GM08714 (cell line): ENCODE results near the gene SLC22A7.
"Not testable (repeated sequence)": the region's sequence is repeated elsewhere in the genome, so short reads cannot be mapped to it uniquely, and the experiment has no call there.

ENCODE experiments used
- H3K4me3 ChIP-seq: fragments of 200-500 bp; sonication (Bioruptor generic); 2 replicates; pipeline ENCODE4 v1.5.1; 2014; ENCODE audit warnings: mild to moderate bottlenecking, low read length, inconsistent platforms
- ZNF274 ChIP-seq: IDR thresholded peaks from 2 replicates; pipeline ENCODE4 v1.6.1; 2012; ENCODE audit warnings: mild to moderate bottlenecking, low read depth, low read length

SLC22A7 gene

GRCh38 chr6:43308101-43308989 lies 10.3 kb downstream of the SLC22A7 start, which contains the start of gene CRIP3:
TSS of gene CRIP3 (minus strand) at chr6:43308826. CDS start at chr6:43308792, 34 bp downstream.
- peak within 1 kb of the TSS; percentile 52; the same call in 1 of the 2 replicates for H3K4me3 ChIP-seq
- TF ChIP-seq ZNF274, result no peak

GRCh38 chr6:43308990-43309477 lies 11.0 kb downstream of the SLC22A7 start:
- H3K4me3 ChIP-seq, result peak overlapping the region; percentile 52; the same call in 1 of the 2 replicates
- TF ChIP-seq ZNF274, result no peak

GRCh38 chr6:43310134-43310533 lies 12.1 kb downstream of the SLC22A7 start:
- TF ChIP-seq ZNF274, result no peak
- H3K4me3 ChIP-seq, result no peak overlapping the region

- no peak overlapping the region for H3K4me3 ChIP-seq
- TF ChIP-seq ZNF274, result no peak
Observed at GRCh38 chr6:43310624-43311023, 12.6 kb downstream of the SLC22A7 start.

- no peak for TF ChIP-seq ZNF274
- H3K4me3 ChIP-seq, result no peak overlapping the region
Observed at GRCh38 chr6:43311666-43312065, 13.6 kb downstream of the SLC22A7 start.

- no peak for TF ChIP-seq ZNF274
Observed at GRCh38 chr6:43313813-43314212, 15.8 kb downstream of the SLC22A7 start.

GRCh38 chr6:43318011-43318410 lies 20.0 kb downstream of the SLC22A7 start:
- no peak overlapping the region for H3K4me3 ChIP-seq
- no peak for TF ChIP-seq ZNF274

More at GRCh38 chr6:43313813-43314212, 15.8 kb downstream of the SLC22A7 start:
- H3K4me3 ChIP-seq, result no peak overlapping the region

GRCh38 chr6:43325876-43326275 lies 27.8 kb downstream of the SLC22A7 start:
- no peak for TF ChIP-seq ZNF274
- H3K4me3 ChIP-seq, result no peak overlapping the region

GRCh38 chr6:43328528-43328927 lies 30.5 kb downstream of the SLC22A7 start:
- H3K4me3 ChIP-seq, result no peak overlapping the region

GRCh38 chr6:43331470-43331869 lies 33.4 kb downstream of the SLC22A7 start:
- TF ChIP-seq ZNF274, result no peak
- H3K4me3 ChIP-seq, result no peak overlapping the region

More at GRCh38 chr6:43328528-43328927, 30.5 kb downstream of the SLC22A7 start:
- TF ChIP-seq ZNF274, result no peak

GRCh38 chr6:43331891-43332290 lies 33.8 kb downstream of the SLC22A7 start:
- no peak for TF ChIP-seq ZNF274
- no peak overlapping the region for H3K4me3 ChIP-seq

- no peak overlapping the region for H3K4me3 ChIP-seq
- no peak for TF ChIP-seq ZNF274
Observed at GRCh38 chr6:43334466-43335095, 36.5 kb downstream of the SLC22A7 start.

- no peak for TF ChIP-seq ZNF274
- H3K4me3 ChIP-seq, result no peak overlapping the region
Observed at GRCh38 chr6:43335469-43335868, 37.4 kb downstream of the SLC22A7 start.

GRCh38 chr6:43336382-43336781 lies 38.3 kb downstream of the SLC22A7 start:
- no peak for TF ChIP-seq ZNF274
- no peak overlapping the region; the same call in 1 of the 2 replicates for H3K4me3 ChIP-seq

- peak overlapping the region; percentile 62; the same call in 1 of the 2 replicates for H3K4me3 ChIP-seq
- no peak for TF ChIP-seq ZNF274
Observed at GRCh38 chr6:43338243-43338642, 40.2 kb downstream of the SLC22A7 start.

GRCh38 chr6:43339168-43339567 lies 41.1 kb downstream of the SLC22A7 start:
- TF ChIP-seq ZNF274, result no peak
- H3K4me3 ChIP-seq, result peak overlapping the region; percentile 57; the same call in 1 of the 2 replicates

- H3K4me3 ChIP-seq, result not testable (repeated sequence)
Observed at GRCh38 chr6:43346243-43346642, 48.2 kb downstream of the SLC22A7 start.
